GM23338 (cell line): ENCODE results near the gene BDP1. TPM values are rescaled to one million over a fixed set of nuclear protein-coding genes. Genes with fewer than 3 reads are reported as not detected.
"Not testable (repeated sequence)": the region's sequence is repeated elsewhere in the genome, so short reads cannot be mapped to it uniquely, and the experiment has no call there.

Experiments
- ATAC-seq: fragments of 200-7000 bp; cut with Tn5 transposase; 3 replicates; pipeline ENCODE4 v1.9.1; 2020
- DNase-seq: peaks from one replicate; pipeline ENCODE4 v3.0.0-alpha.2; 2015; ENCODE audit warnings: low spot score
- H2AFZ ChIP-seq: fragments of 200-600 bp; sonication (generic); 2 replicates; pipeline ENCODE4 v1.8.0; 2016; ENCODE audit warnings: antibody characterized with exemption, mild to moderate bottlenecking, moderate library complexity
- H3F3A ChIP-seq: fragments of 200-600 bp; sonication (generic); replicated peaks from 2 replicates; pipeline ENCODE4 v1.8.0; 2017; ENCODE audit warnings: antibody characterized with exemption, mixed run types, low read depth
- H3K27ac ChIP-seq: fragments of 200-600 bp; sonication (generic); 2 replicates; pipeline ENCODE4 v1.6.1; 2016; ENCODE audit warnings: low read depth
- H3K27me3 ChIP-seq: fragments of 200-600 bp; sonication (generic); 2 replicates; pipeline ENCODE4 v1.8.0; 2016; ENCODE audit warnings: mild to moderate bottlenecking, mixed run types, moderate library complexity; ENCODE audit not compliant: insufficient read depth
- H3K36me3 ChIP-seq: fragments of 200-600 bp; sonication (generic); 2 replicates; pipeline ENCODE4 v1.8.0; 2016; ENCODE audit warnings: mild to moderate bottlenecking; ENCODE audit not compliant: insufficient read depth
- H3K4me1 ChIP-seq: fragments of 200-600 bp; sonication (generic); 2 replicates; pipeline ENCODE4 v1.8.0; 2016; ENCODE audit warnings: mild to moderate bottlenecking, moderate library complexity; ENCODE audit not compliant: insufficient read depth
- H3K4me2 ChIP-seq: fragments of 200-600 bp; sonication (generic); 2 replicates; pipeline ENCODE4 v1.7.1; 2017; ENCODE audit warnings: mixed run types
- H3K4me3 ChIP-seq: fragments of 200-600 bp; sonication (generic); 2 replicates; pipeline ENCODE4 v1.6.1; 2016; ENCODE audit warnings: mixed run types
- H3K79me2 ChIP-seq: fragments of 200-600 bp; sonication (generic); replicated peaks from 2 replicates; pipeline ENCODE4 v1.8.0; 2017; ENCODE audit warnings: mild to moderate bottlenecking; ENCODE audit not compliant: insufficient read depth
- H3K9me2 ChIP-seq: fragments of 200-600 bp; sonication (generic); 2 replicates; pipeline ENCODE4 v1.8.0; 2017; ENCODE audit not compliant: insufficient read depth
- H4K20me1 ChIP-seq: fragments of 200-600 bp; sonication (generic); replicated peaks from 2 replicates; pipeline ENCODE4 v1.8.0; 2017; ENCODE audit warnings: mild to moderate bottlenecking; ENCODE audit not compliant: insufficient read depth
- H3K27ac Mint-ChIP-seq: 2 replicates; pipeline ENCODE4 v1.8.0; 2020; ENCODE audit warnings: inconsistent platforms, mild to moderate bottlenecking, moderate library complexity, mixed read lengths
- H3K27me3 Mint-ChIP-seq: 3 replicates; pipeline ENCODE4 v1.8.0; 2022; ENCODE audit warnings: low read depth, mild to moderate bottlenecking, moderate library complexity, mixed read lengths, inconsistent platforms; ENCODE audit not compliant: insufficient read depth, poor library complexity
- H3K36me3 Mint-ChIP-seq: 3 replicates; pipeline ENCODE4 v1.8.0; 2021; ENCODE audit warnings: low read depth, mild to moderate bottlenecking, inconsistent platforms, moderate library complexity, mixed read lengths
- H3K4me1 Mint-ChIP-seq: 3 replicates; pipeline ENCODE4 v1.8.0; 2020; ENCODE audit warnings: mild to moderate bottlenecking, inconsistent platforms, mixed read lengths
- H3K4me3 Mint-ChIP-seq: 3 replicates; pipeline ENCODE4 v1.8.0; 2021; ENCODE audit warnings: moderate library complexity, mild to moderate bottlenecking, inconsistent platforms, mixed read lengths
- H3K9me3 Mint-ChIP-seq: 3 replicates; pipeline ENCODE4 v1.8.0; 2020; ENCODE audit warnings: moderate library complexity, mild to moderate bottlenecking, inconsistent platforms, mixed read lengths
- EZH2 ChIP-seq: fragments of 200-600 bp; sonication (generic); IDR thresholded peaks from one replicate; pipeline ENCODE4 v1.8.0; 2017; ENCODE audit warnings: antibody characterized with exemption, mild to moderate bottlenecking, low read depth; ENCODE audit not compliant: unreplicated experiment
- JUNB ChIP-seq: IDR thresholded peaks from one replicate; pipeline ENCODE4 v1.6.1; 2016; ENCODE audit warnings: antibody characterized with exemption; ENCODE audit not compliant: unreplicated experiment
- ZNF331 ChIP-seq: fragments of 250-450 bp; sonication (Bioruptor Pico); IDR thresholded peaks from 2 replicates; pipeline ENCODE4 v1.5.0; 2020; ENCODE audit warnings: low read depth, mild to moderate bottlenecking, moderate library complexity
- ZNF462 ChIP-seq: fragments of 250-450 bp; sonication (Bioruptor Pico); IDR thresholded peaks from 2 replicates; pipeline ENCODE4 v1.5.0; 2020; ENCODE audit warnings: mild to moderate bottlenecking, moderate library complexity
- polyA plus RNA-seq: library from polyadenylated mRNA; unstranded; fragments of >200 nt; fragmentation: Nextera tagmentation; extraction: Ambion mirVana; gene quantifications from 2 replicates; pipeline ENCODE4 v1.2.1, GENCODE V29; 2016
- total RNA-seq: library from RNA; depleted of rRNA; stranded (reverse); fragments of >200 nt; shearing (Covaris generic); gene quantifications from 2 replicates; pipeline ENCODE4 v1.2.3, GENCODE V29; 2014

BDP1 gene
- total and polyA plus RNA-seq, 2 experiments from 2014 or later: 41.8 to 54.4 TPM

DNA sequence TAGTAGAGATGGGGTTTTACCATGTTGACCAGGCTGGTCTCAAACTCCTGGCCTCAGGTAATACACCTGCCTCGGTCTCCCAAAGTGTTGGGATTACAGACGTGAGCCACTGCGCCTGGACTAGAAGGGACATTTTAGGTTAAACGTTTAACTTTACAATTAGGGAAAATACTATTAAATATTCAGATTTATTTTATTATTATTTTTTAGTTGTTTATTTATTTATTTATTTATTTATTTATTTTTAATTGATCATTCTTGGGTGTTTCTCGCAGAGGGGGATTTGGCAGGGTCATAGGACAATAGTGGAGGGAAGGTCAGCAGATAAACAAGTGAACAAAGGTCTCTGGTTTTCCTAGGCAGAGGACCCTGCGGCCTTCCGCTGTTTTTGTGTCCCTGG is 95.4 kb downstream of the BDP1 start:
- H3K27ac Mint-ChIP-seq, H3K79me2 ChIP-seq, H3K9me3 Mint-ChIP-seq, H3K4me3 Mint-ChIP-seq, H3K4me2 ChIP-seq, ATAC-seq, H3K4me1 ChIP-seq, H3K9me2 ChIP-seq, H2AFZ ChIP-seq, H3K27me3 ChIP-seq, H3K4me1 Mint-ChIP-seq, H3F3A ChIP-seq, DNase-seq, H3K27me3 Mint-ChIP-seq, H4K20me1 ChIP-seq, H3K27ac ChIP-seq, H3K4me3 ChIP-seq: not testable (repeated sequence)
- H3K36me3 Mint-ChIP-seq: peaks cover 85% of the 10 kb centered on the region
- peaks cover 56% of the 10 kb centered on the region for H3K36me3 ChIP-seq

GRCh38 chr5:71551582-71551981 is 96.1 kb downstream of the BDP1 start:
- not testable (repeated sequence) for H3K4me3 Mint-ChIP-seq, H3K4me3 ChIP-seq, H3K27ac Mint-ChIP-seq, H3K4me1 ChIP-seq, H3K4me1 Mint-ChIP-seq, H2AFZ ChIP-seq, H3K9me3 Mint-ChIP-seq, H3K9me2 ChIP-seq, H3K27me3 Mint-ChIP-seq, H4K20me1 ChIP-seq, H3K79me2 ChIP-seq, H3K4me2 ChIP-seq, ATAC-seq, DNase-seq, H3F3A ChIP-seq, H3K27me3 ChIP-seq, H3K27ac ChIP-seq
- H3K36me3 ChIP-seq: peaks cover 50% of the 10 kb centered on the region
- H3K36me3 Mint-ChIP-seq: peaks cover 81% of the 10 kb centered on the region

GRCh38 chr5:71552026-71552749 is 96.7 kb downstream of the BDP1 start:
- H3K4me3 Mint-ChIP-seq: not testable (repeated sequence)

GRCh38 chr5:71563161-71563560 is 107.7 kb downstream of the BDP1 start:
- Mint-ChIP-seq H3K27me3 (no peaks in the 10 kb centered on the region), H3K36me3 (peaks cover 39% of the 10 kb centered on the region), H3K4me1 (no peaks in the 10 kb centered on the region), H3K4me3 (no peak overlapping the region), H3K9me3 (no peaks in the 10 kb centered on the region), H3K27ac (no peak overlapping the region)
- H3K79me2 ChIP-seq: no peaks in the 10 kb centered on the region
- no peak overlapping the region for H3K4me3 ChIP-seq
- no peaks in the 10 kb centered on the region for H3K9me2 ChIP-seq
- H3F3A ChIP-seq: no peaks in the 10 kb centered on the region
- no peak for ATAC-seq
- no peak for DNase-seq
- H3K4me1 ChIP-seq: no peaks in the 10 kb centered on the region
- no peak overlapping the region for H2AFZ ChIP-seq
- H3K36me3 ChIP-seq: peaks cover 15% of the 10 kb centered on the region
- H3K27me3 ChIP-seq: no peaks in the 10 kb centered on the region
- H4K20me1 ChIP-seq: 0 out of 2 replicates have a peak, but pooled peaks cover 9% of the 10 kb centered on the region
- no peak overlapping the region for H3K4me2 ChIP-seq
- H3K27ac ChIP-seq: no peak overlapping the region
- TF ChIP-seq ZNF331 (CRISPR knock-in tag) (no peak), EZH2 (no peak), ZNF462 (no peak), JUNB (no peak)

More at GRCh38 chr5:71552026-71552749, 96.7 kb downstream of the BDP1 start:
- not testable (repeated sequence) for H3K4me2 ChIP-seq, H3K79me2 ChIP-seq, H3K27ac Mint-ChIP-seq, ATAC-seq, H3K27me3 ChIP-seq, DNase-seq, H2AFZ ChIP-seq, H4K20me1 ChIP-seq, H3K9me2 ChIP-seq, H3K27me3 Mint-ChIP-seq, H3K4me1 ChIP-seq, H3K27ac ChIP-seq, H3K4me3 ChIP-seq, H3K4me1 Mint-ChIP-seq, H3F3A ChIP-seq, H3K9me3 Mint-ChIP-seq
- peaks cover 79% of the 10 kb centered on the region for H3K36me3 Mint-ChIP-seq
- H3K36me3 ChIP-seq: peaks cover 52% of the 10 kb centered on the region
